Liver (tissue), 9 donors: Measurements from ENCODE around the gene SPN. TPM values are rescaled to one million over a fixed set of nuclear protein-coding genes. Genes with fewer than 3 reads are reported as not detected.

ENCODE experiments used
- DNase-seq: peaks from one replicate; pipeline ENCODE4 v3.0.0-alpha.2; 2017; ENCODE audit warnings: low spot score
- H3K27ac ChIP-seq, 2 donors: one replicate each; pipeline ENCODE4 v1.7.0; 2013; ENCODE audit warnings: inconsistent platforms in 2 of 2, low read length in 2 of 2, control low read depth in 1 of 2, low read depth in 1 of 2, mild to moderate bottlenecking in 1 of 2
- H3K27me3 ChIP-seq, 4 donors: one replicate each; pipeline versions ENCODE4 v1.6.1 to v1.7.0; 2013; ENCODE audit warnings: low read length in 3 of 4, inconsistent platforms in 1 of 4, mild to moderate bottlenecking in 1 of 4, moderate library complexity in 1 of 4; ENCODE audit not compliant: control insufficient read depth in 4 of 4, insufficient read depth in 4 of 4
- H3K36me3 ChIP-seq, 4 donors: one replicate each; pipeline versions ENCODE4 v1.6.1 to v1.7.0; 2013; ENCODE audit warnings: low read length in 3 of 4, mild to moderate bottlenecking in 3 of 4, low read depth in 1 of 4, moderate library complexity in 1 of 4; ENCODE audit not compliant: control insufficient read depth in 4 of 4, insufficient read depth in 3 of 4
- H3K4me1 ChIP-seq, 4 donors: one replicate each; pipeline versions ENCODE4 v1.6.1 to v1.7.0; 2013; ENCODE audit warnings: low read length in 3 of 4, mild to moderate bottlenecking in 3 of 4, moderate library complexity in 1 of 4; ENCODE audit not compliant: control insufficient read depth in 4 of 4, insufficient read depth in 4 of 4
- H3K4me3 ChIP-seq, 3 donors: one replicate each; pipeline versions ENCODE4 v1.6.1 to v1.7.0; 2013; ENCODE audit warnings: low read length in 3 of 3, control low read depth in 1 of 3, low read depth in 1 of 3, mild to moderate bottlenecking in 1 of 3
- H3K9ac ChIP-seq, 2 donors: one replicate each; pipeline ENCODE4 v1.7.0; 2013; ENCODE audit warnings: low read length in 2 of 2, mild to moderate bottlenecking in 2 of 2, moderate library complexity in 2 of 2, control low read depth in 1 of 2, low read depth in 1 of 2
- H3K9me3 ChIP-seq, 4 donors: one replicate each; pipeline versions ENCODE4 v1.6.1 to v1.7.0; 2013; ENCODE audit warnings: low read length in 3 of 4; ENCODE audit not compliant: control insufficient read depth in 4 of 4
- CTCF ChIP-seq: fragments of 150-350 bp; IDR thresholded peaks from 2 replicates; pipeline ENCODE4 v1.5.1; 2017; ENCODE audit warnings: improper control_type of control experiment, low read depth, low read length; ENCODE audit not compliant: missing input control
- EGR1 ChIP-seq, 2 donors: IDR thresholded peaks; 2 replicates each; pipeline ENCODE4 v1.6.1; 2016 to 2018; ENCODE audit warnings: antibody characterized with exemption in 2 of 2, low read depth in 2 of 2
- FOXA1 ChIP-seq: IDR thresholded peaks from 2 replicates; pipeline ENCODE4 v1.6.1; 2016; ENCODE audit warnings: antibody characterized with exemption
- GABPA ChIP-seq, 2 donors: IDR thresholded peaks in 1 of 2; conservative IDR thresholded peaks in 1 of 2; 2 replicates each; pipeline ENCODE4 v1.6.1; 2016; ENCODE audit warnings: antibody characterized with exemption in 2 of 2, mild to moderate bottlenecking in 1 of 2, moderate library complexity in 1 of 2
- HNF4A ChIP-seq, 2 donors: conservative IDR thresholded peaks; 2 replicates each; pipeline ENCODE4 v1.6.1; 2016; ENCODE audit warnings: antibody characterized with exemption in 2 of 2, mild to moderate bottlenecking in 2 of 2
- MAX ChIP-seq: IDR thresholded peaks from 2 replicates; pipeline ENCODE4 v1.6.1; 2016; ENCODE audit warnings: antibody characterized with exemption
- NR2F2 ChIP-seq: IDR thresholded peaks from 2 replicates; pipeline ENCODE4 v1.6.1; 2016; ENCODE audit warnings: antibody characterized with exemption
- RAD21 ChIP-seq, 2 donors: IDR thresholded peaks; 2 replicates each; pipeline ENCODE4 v1.6.1; 2016; ENCODE audit warnings: antibody characterized with exemption in 2 of 2, mild to moderate bottlenecking in 2 of 2
- REST ChIP-seq: IDR thresholded peaks from 2 replicates; pipeline ENCODE4 v1.6.1; 2016; ENCODE audit warnings: antibody characterized with exemption, mild to moderate bottlenecking
- RXRA ChIP-seq, 2 donors: IDR thresholded peaks; 2 replicates each; pipeline ENCODE4 v1.6.1; 2017 to 2018; ENCODE audit warnings: antibody characterized with exemption in 2 of 2, mild to moderate bottlenecking in 1 of 2
- TAF1 ChIP-seq: conservative IDR thresholded peaks from 2 replicates; pipeline ENCODE4 v1.6.1; 2016; ENCODE audit warnings: antibody characterized with exemption, mild to moderate bottlenecking
- YY1 ChIP-seq: IDR thresholded peaks from 2 replicates; pipeline ENCODE4 v1.6.1; 2016; ENCODE audit warnings: antibody characterized with exemption, mild to moderate bottlenecking
- ZBTB33 ChIP-seq: IDR thresholded peaks from 2 replicates; pipeline ENCODE4 v1.6.1; 2016; ENCODE audit warnings: antibody characterized with exemption
- WGBS: extraction: QIAGEN DNeasy Blood & Tissue Kit; methylation state at CpG from one replicate; pipeline ENCODE4 v1.1.7; 2013; 5-methylcytosine and 5-hydroxymethylcytosine counted together
- polyA plus RNA-seq, 2 donors: library from polyadenylated mRNA; stranded (reverse) in 1 of 2; unstranded in 1 of 2; fragments of 200-250 nt in 1 of 2; fragments of >200 nt in 1 of 2; fragmentation: Nextera tagmentation in 1 of 2; extraction: Ambion mirVana in 1 of 2; gene quantifications; one replicate each; pipeline versions ENCODE4 v1.2.1 to v1.2.3, GENCODE V29; 2013 to 2015
- total RNA-seq, 2 donors: library from RNA; depleted of rRNA; stranded (reverse); fragments of >200 nt; gene quantifications; one replicate each; pipeline ENCODE4 v1.2.3, GENCODE V29; 2014
- donor health status: healthy.
- donor health status: healthy.
- donor health status: healthy.
- donor health status: healthy.
- donor health status: healthy.

Gene SPN
- total and polyA plus RNA-seq, 4 donors, result 0.85 to 31.2 (median 0.91) TPM

DNA sequence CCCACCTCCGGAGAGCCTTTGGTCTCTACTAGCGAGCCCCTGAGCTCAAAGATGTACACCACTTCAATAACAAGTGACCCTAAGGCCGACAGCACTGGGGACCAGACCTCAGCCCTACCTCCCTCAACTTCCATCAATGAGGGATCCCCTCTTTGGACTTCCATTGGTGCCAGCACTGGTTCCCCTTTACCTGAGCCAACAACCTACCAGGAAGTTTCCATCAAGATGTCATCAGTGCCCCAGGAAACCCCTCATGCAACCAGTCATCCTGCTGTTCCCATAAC, 702 bp downstream of the SPN start:
- peak overlapping the region in 1 of 3 donors; percentile 30 for H3K4me3 ChIP-seq
- H3K27me3 ChIP-seq, result no peaks in the 10 kb centered on the region
- 88% methylated on average over 3 of the region's 3 CpGs for WGBS
- peak overlapping the region in 1 of 2 donors; percentile 1 for H3K27ac ChIP-seq
- no peaks in the 10 kb centered on the region for H3K4me1 ChIP-seq
- TF ChIP-seq REST (no peak), MAX (no peak), FOXA1 (no peak), HNF4A (conservative IDR thresholded peaks at IDR 0.05) (no peak)
- no peaks in the 10 kb centered on the region for H3K9me3 ChIP-seq
- H3K36me3 ChIP-seq, result no peaks in the 10 kb centered on the region
- no peak for DNase-seq
- peak overlapping the region in 1 of 2 donors; percentile 22 for H3K9ac ChIP-seq

DNA sequence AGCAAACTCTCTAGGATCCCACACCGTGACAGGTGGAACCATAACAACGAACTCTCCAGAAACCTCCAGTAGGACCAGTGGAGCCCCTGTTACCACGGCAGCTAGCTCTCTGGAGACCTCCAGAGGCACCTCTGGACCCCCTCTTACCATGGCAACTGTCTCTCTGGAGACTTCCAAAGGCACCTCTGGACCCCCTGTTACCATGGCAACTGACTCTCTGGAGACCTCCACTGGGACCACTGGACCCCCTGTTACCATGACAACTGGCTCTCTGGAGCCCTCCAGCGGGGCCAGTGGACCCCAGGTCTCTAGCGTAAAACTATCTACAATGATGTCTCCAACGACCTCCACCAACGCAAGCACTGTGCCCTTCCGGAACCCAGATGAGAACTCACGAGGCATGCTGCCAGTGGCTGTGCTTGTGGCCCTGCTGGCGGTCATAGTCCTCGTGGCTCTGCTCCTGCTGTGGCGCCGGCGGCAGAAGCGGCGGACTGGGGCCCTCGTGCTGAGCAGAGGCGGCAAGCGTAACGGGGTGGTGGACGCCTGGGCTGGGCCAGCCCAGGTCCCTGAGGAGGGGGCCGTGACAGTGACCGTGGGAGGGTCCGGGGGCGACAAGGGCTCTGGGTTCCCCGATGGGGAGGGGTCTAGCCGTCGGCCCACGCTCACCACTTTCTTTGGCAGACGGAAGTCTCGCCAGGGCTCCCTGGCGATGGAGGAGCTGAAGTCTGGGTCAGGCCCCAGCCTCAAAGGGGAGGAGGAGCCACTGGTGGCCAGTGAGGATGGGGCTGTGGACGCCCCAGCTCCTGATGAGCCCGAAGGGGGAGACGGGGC, 1.3 kb downstream of the SPN start:
- Histone ChIP-seq H3K4me3 (no peak overlapping the region), H3K36me3 (no peaks in the 10 kb centered on the region), H3K27me3 (no peaks in the 10 kb centered on the region), H3K27ac (peak overlapping the region in 1 of 2 donors; percentile 18), H3K9ac (no peak overlapping the region), H3K9me3 (no peaks in the 10 kb centered on the region), H3K4me1 (no peaks in the 10 kb centered on the region)
- peak; percentile 49 for DNase-seq
- WGBS, result 72% methylated on average over 35 of the region's 35 CpGs
- TF ChIP-seq HNF4A (conservative IDR thresholded peaks at IDR 0.05) (peak in 1 of 2 donors; percentile 46), NR2F2 (no peak)

GRCh38 chr16:29665294-29666077, 2.4 kb downstream of the SPN start:
- WGBS, result 78% methylated on average over 15 of the region's 15 CpGs
- no peak overlapping the region for H3K9ac ChIP-seq
- H3K27me3 ChIP-seq, result no peaks in the 10 kb centered on the region
- H3K4me3 ChIP-seq, result no peak overlapping the region
- DNase-seq, result no peak
- no peaks in the 10 kb centered on the region for H3K4me1 ChIP-seq
- H3K9me3 ChIP-seq, result no peaks in the 10 kb centered on the region
- H3K27ac ChIP-seq, result no peak overlapping the region
- H3K36me3 ChIP-seq, result no peaks in the 10 kb centered on the region
- no peak for TF ChIP-seq REST
- TF ChIP-seq RXRA (IDR thresholded peaks at IDR 0.05), result no peak
- no peak for TF ChIP-seq GABPA (IDR thresholded peaks at IDR 0.05 in 1 of 2, conservative IDR thresholded peaks at IDR 0.05 in 1 of 2)
- no peak for TF ChIP-seq YY1
- no peak for TF ChIP-seq TAF1
- TF ChIP-seq CTCF, result no peak
- no peak for TF ChIP-seq NR2F2
- no peak for TF ChIP-seq HNF4A (conservative IDR thresholded peaks at IDR 0.05)
- no peak for TF ChIP-seq RAD21 (IDR thresholded peaks at IDR 0.05)
- TF ChIP-seq EGR1 (IDR thresholded peaks at IDR 0.05; ENCODE audit: low read depth in 2 of 2), result no peak
- no peak for TF ChIP-seq ZBTB33
